Occipital lobe (tissue), 3 donors: ENCODE results near the gene LILRA6. TPM values are rescaled to one million over a fixed set of nuclear protein-coding genes. Genes with fewer than 3 reads are reported as not detected.

Experiments used
- DNase-seq: peaks from one replicate; lab custom pipeline; 2025; lab: John Stamatoyannopoulos, UW
- small RNA-seq: library from RNA; depleted of rRNA; stranded (forward); fragments of <200 nt; gene quantifications from one replicate; pipeline ENCODE3, GENCODE V24; 2014
- total RNA-seq: library from RNA; depleted of rRNA; stranded (reverse); fragments of >200 nt; gene quantifications from one replicate; pipeline ENCODE4 v1.2.3, GENCODE V29; 2014

Gene LILRA6
- total RNA-seq, 1 donor from 2014 or later, result not detected

DNA sequence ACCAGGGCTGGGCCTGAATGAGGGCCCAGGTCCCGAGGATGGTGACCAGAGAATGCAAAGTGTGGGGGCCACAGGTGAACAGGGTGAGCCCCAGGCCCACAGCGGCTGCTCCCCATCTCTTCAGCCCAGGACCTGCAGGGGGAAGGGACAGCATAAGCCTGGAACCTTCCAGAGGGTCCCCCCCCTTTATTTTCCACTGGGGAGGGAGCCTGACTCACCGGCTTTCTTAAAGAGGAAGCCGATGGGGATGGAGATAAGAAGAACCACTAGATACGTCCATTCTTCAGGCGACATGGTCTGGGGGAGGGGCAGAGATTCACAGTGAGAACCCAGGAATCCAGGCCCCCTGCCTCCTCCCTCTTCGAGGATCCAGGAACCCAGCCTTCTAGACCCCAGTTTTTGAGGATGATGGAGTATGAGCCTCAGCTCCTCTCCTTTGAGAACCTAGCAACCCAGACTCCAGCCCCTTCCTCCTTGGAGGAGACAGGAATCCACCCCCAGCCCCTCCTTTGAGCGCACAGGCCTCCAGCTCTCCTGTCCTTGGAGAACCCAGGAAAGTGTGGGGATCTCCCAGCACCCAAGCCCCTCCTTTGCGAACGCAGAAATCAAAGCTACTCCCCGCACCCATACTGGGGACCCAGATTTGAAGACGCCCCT lies 54.2 kb downstream of the LILRA6 start:
- DNase-seq, result no peak

DNA sequence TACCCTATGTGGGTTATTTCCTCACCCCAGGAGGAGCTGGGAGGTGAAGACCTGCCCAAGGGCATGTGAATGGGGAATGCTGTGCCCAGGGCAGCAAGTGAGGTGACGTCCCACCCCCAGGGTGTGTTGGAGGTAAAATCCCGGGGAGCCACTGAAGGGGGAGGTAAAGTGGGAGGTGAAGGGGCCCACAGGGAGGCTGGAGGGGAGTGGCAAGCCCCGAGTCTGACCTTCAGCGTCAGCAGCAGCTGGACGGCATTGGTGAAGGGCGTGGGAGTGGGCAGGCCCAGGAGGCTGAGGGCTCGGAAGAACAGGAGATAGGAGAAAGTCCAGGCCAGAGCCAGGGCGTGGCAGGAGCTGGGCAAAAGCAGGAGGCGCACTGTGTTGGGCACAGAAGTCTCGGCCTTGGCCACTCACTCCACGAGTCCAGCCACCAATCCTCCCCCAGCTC lies 55.6 kb downstream of the LILRA6 start:
- no peak for DNase-seq

Small RNA genes within 50 kb of the gene (small RNA-seq; reads per million reads assigned to genes)
- gene MIR4752 (not detected), gene RNU6-1307P (not detected)

Other genes with a start within 250 kb of the LILRA6 start
- gene VSTM1, start 178.9 kb downstream of the LILRA6 start, total RNA-seq, result not detected
- gene TARM1, start 161.4 kb downstream of the LILRA6 start, total RNA-seq, result not detected
- gene OSCAR, start 142.0 kb downstream of the LILRA6 start, total RNA-seq, result 0.47 TPM
- gene NDUFA3, start 139.9 kb downstream of the LILRA6 start, total RNA-seq, result 10.8 TPM
- 5.8 TPM for gene TFPT, start 127.1 kb downstream of the LILRA6 start, total RNA-seq
- 24.0 TPM for gene PRPF31, start 127.0 kb downstream of the LILRA6 start, total RNA-seq
- gene CNOT3, start 105.0 kb downstream of the LILRA6 start, total RNA-seq, result 4.4 TPM
- gene LENG1, start 83.1 kb downstream of the LILRA6 start, total RNA-seq, result 4.2 TPM
- gene TMC4, start 69.6 kb downstream of the LILRA6 start, total RNA-seq, result not detected
- gene MBOAT7, start 53.2 kb downstream of the LILRA6 start, total RNA-seq, result 19.2 TPM
- 34.2 TPM for gene TSEN34, start 51.5 kb downstream of the LILRA6 start, total RNA-seq
- 1,641 TPM for gene RPS9, start 41.9 kb downstream of the LILRA6 start, total RNA-seq
- gene LILRB3, start 19.8 kb downstream of the LILRA6 start, total RNA-seq, result not detected
- 0.16 TPM for gene LILRB5, start 14.5 kb upstream of the LILRA6 start, total RNA-seq
- gene LILRB2, start 38.3 kb upstream of the LILRA6 start, total RNA-seq, result not detected
- gene LILRA5, start 70.4 kb upstream of the LILRA6 start, total RNA-seq, result 0.78 TPM
- 0.16 TPM for gene LILRA4, start 96.4 kb upstream of the LILRA6 start, total RNA-seq
- gene LAIR1, start 122.1 kb upstream of the LILRA6 start, total RNA-seq, result 1.1 TPM
- 74.7 TPM for gene TTYH1, start 172.7 kb upstream of the LILRA6 start, total RNA-seq
- 14.5 TPM for gene LENG8, start 206.4 kb upstream of the LILRA6 start, total RNA-seq
- gene LENG9, start 221.0 kb upstream of the LILRA6 start, total RNA-seq, result 5.9 TPM
- gene CDC42EP5, start 230.5 kb upstream of the LILRA6 start, total RNA-seq, result 1.2 TPM